Coronary artery (tissue), 2 donors: ENCODE results near the gene SART1.

Experiments used
- DNase-seq: peaks from one replicate; pipeline ENCODE4 v3.0.0-alpha.2; 2017; ENCODE audit warnings: low spot score
- H3K27ac ChIP-seq, 2 donors: fragments of 200-600 bp; sonication (generic); one replicate each; pipeline ENCODE4 v1.5.1; 2016 to 2019
- H3K4me3 ChIP-seq: fragments of 200-600 bp; sonication (generic); 2 replicates; pipeline ENCODE4 v1.5.1; 2016; ENCODE audit warnings: mild to moderate bottlenecking, moderate library complexity
- TF ChIP-seq, protein P1 (sequence below): fragments of 200-600 bp; sonication (generic); IDR thresholded peaks from one replicate; pipeline ENCODE4 v1.5.1; 2019; ENCODE audit warnings: antibody characterized with exemption

Gene SART1

DNA sequence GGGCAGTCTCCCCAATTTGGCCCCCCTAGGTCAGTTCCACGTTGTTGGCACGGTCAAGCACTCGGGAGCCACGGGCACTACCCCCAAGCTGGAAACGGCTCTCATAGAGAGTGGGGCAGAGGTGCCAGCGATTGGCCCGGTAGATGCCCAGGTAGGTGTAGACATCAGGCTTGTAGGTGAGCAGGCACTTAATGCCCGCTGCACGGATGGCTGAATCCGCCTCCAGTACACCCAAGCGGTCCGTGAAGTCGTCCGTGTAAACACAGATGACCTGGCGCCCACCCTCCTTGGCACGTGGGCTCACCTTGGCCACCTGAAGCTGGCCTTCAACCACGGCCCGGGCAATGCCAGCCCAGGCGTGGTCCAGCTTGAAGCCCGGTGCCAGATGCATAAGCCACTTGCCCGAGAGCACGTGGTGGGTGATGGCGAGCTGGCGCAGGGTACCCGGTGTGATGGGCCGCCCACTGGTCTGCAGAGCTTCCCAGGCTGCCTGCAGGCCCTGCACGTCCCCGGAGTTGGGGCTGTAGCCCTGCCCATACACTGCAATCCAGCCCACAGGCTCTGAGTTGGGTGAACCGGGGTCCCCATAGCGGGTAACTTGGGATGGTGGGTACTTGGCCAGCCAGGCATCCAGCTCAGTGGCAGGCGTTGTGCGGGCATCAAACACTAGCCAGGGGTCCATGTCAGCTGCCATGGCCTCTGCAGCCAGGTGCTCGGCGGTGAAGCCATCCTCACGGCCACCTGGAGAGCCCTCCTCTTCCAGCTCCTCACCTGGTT, 43.9 kb upstream of the SART1 start:
- Histone ChIP-seq H3K27ac (peak overlapping the region; percentile 96 to 98), H3K4me3 (peak overlapping the region; percentile 82)
- DNase-seq: no peak
- TF ChIP-seq, protein P1, sequence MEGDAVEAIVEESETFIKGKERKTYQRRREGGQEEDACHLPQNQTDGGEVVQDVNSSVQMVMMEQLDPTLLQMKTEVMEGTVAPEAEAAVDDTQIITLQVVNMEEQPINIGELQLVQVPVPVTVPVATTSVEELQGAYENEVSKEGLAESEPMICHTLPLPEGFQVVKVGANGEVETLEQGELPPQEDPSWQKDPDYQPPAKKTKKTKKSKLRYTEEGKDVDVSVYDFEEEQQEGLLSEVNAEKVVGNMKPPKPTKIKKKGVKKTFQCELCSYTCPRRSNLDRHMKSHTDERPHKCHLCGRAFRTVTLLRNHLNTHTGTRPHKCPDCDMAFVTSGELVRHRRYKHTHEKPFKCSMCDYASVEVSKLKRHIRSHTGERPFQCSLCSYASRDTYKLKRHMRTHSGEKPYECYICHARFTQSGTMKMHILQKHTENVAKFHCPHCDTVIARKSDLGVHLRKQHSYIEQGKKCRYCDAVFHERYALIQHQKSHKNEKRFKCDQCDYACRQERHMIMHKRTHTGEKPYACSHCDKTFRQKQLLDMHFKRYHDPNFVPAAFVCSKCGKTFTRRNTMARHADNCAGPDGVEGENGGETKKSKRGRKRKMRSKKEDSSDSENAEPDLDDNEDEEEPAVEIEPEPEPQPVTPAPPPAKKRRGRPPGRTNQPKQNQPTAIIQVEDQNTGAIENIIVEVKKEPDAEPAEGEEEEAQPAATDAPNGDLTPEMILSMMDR: no peak

DNA sequence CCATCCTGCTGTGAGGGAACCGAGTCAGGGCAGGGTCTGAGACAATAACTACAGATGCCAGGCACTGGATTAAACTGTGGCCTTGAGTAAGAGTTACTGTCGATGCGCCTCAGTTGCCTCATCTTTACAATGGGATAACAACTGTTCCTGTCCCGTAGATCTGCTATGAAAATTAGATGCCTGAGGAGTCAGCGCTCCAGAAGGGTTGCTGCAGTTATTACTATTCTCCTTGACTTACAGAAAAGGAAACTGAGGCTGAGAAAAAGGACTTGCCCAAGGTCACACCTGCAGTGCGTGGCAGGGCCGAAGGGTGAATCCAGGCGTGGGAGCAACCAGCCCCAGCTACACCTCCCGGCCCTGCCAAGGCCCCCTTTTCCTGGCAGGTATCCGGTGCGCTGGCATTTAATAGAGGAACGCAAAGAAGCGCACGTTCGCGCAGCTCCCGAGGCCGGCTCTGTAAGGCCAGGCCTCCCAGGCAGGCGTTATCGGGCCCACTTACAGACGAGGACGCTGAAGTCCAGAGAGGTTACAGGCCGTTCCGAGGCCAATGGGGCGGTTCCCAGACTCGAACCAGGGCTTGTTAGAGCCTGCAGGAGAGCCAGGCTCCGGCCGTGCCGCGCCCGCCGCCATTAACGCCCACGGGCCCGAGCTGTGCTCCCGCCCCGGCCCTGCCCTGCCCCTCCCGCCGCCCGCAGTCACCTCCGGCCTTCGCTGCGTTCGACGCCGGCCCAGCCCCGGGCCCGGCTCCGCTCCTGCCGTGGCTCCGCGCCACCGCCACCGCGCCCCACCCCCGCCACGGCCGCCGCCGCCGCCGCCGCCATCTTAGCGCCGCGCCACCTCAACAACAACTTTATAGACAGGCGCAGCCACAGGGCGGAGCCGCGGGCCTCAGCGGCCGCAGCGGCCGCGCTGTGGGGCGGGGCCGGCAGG, 43.1 kb upstream of the SART1 start, which contains the start of gene C11orf68:
C11orf68 (minus strand) TSS at position 852 of the 930 bp plus-strand sequence; CDS start at position 821, 31 bp downstream.
- Histone ChIP-seq H3K27ac (peak within 1 kb of the TSS; percentile 96 to 98), H3K4me3 (peak within 1 kb of the TSS; percentile 88)
- no peak for DNase-seq
- TF ChIP-seq, protein P1: no peak

DNA sequence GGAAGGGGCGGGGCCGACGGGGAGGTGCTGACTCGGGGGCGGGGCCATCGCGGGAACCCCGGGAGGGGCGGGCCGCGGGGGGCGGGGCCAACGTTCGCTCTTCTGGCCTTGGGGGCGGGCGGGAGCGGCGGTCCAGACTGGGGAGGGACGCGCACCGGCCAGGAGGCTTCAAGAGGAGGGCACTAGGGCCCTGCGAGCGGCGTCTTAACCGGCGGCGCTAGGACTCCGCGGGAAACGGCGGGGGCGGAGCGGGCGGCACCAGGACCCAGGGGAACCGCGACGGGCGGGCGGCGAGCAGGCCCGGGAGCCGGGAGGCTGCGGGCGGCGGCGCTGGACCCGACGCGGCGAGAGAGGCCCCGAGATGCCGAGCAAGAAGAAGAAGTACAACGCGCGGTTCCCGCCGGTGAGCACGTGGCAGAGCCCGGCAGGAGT, 42.4 kb upstream of the SART1 start, which contains the start of gene DRAP1:
DRAP1 (plus strand) TSS at position 286 of the 432 bp plus-strand sequence; CDS start at position 362, 76 bp downstream.
- Histone ChIP-seq H3K27ac (peak within 1 kb of the TSS; percentile 96 to 98), H3K4me3 (peak within 1 kb of the TSS; percentile 88)
- DNase-seq: peak; percentile 99
- TF ChIP-seq, protein P1: no peak

DNA sequence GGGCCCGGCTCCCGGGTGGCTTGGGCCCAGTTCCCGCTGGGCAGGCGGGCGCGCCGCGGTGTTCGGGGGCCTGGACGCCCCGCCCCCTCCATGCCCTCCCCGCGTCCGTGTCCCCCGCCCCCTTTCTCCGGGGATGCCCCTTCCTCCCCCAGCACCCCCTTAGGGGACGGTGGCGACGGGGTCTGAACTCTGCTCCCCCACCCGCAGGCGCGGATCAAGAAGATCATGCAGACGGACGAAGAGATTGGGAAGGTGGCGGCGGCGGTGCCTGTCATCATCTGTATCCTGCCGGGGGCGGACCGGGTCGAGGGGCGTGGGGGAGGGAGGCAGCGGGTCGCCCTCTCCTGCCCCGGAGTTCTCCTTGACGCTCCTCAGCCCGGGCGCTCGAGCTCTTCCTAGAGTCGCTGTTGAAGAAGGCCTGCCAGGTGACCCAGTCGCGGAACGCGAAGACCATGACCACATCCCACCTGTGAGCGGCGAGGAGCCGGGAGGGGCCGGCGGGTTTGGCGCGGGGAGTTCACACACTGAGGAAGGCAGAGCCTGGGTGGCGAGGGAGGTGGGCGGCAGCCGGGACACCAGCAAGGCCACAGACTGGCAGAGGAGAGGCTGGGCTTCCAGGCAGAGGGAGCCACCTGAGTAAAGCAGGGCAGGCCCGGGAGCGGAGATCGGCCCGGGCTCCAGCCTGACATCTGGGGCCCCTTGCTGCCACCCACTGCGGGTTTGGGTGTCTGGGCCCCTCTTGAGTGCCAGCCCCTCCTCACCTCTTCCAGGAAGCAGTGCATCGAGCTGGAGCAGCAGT, 41.8 kb upstream of the SART1 start:
- TF ChIP-seq, protein P1: no peak
- peak overlapping the region; percentile 88 for H3K4me3 ChIP-seq
- no peak for DNase-seq
- H3K27ac ChIP-seq: peak overlapping the region; percentile 70 to 93

DNA sequence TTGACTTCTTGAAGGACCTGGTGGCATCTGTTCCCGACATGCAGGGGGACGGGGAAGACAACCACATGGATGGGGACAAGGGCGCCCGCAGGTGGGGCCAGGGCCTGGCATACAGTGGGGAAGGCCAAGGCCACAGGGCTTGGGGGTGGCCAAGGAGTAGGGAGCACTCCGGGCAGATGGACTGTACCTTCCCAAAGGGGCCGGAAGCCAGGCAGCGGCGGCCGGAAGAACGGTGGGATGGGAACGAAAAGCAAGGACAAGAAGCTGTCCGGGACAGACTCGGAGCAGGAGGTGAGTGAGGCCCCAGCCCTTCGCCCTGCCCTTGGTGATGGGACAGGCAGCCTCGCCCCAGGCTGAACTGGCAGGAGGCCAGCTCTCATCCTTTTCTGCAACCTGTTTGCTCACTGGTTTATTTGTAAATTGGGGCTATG, 41.1 kb upstream of the SART1 start:
- DNase-seq: no peak
- TF ChIP-seq, protein P1: no peak
- H3K27ac ChIP-seq: peak overlapping the region; percentile 70 to 93
- H3K4me3 ChIP-seq: peak overlapping the region; percentile 88

DNA sequence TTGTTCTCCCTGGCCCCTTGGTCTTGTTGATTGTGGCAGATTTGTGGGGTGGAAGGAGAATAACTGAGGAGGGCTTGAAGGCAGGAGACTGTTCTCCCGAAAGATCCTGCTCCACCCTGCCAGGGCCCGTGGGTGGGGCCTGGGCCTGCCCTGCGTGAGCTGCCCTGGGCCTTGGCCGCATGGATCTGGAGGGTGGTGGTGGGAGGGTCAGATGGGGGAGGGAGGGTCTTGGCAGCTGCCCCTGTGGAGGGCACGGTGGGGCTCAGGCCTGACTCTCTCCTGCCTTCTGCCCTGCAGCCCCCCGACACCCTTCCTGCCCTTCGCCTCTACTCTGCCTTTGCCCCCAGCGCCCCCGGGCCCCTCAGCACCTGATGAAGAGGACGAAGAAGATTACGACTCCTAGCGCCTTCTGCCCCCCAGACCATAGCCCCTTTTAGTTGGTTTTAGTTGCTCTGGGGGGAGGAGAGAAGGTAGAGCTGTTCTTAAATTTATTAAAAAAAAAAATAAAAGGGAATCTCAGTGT, 40.4 kb upstream of the SART1 start:
- no peak overlapping the region for H3K27ac ChIP-seq
- no peak for DNase-seq
- H3K4me3 ChIP-seq: peak overlapping the region; percentile 88
- TF ChIP-seq, protein P1: no peak
